ENCODE data around the gene EIF4E1B.

GRCh38 chr5:176662371-176663333, 32.2 kb downstream of the EIF4E1B start:
- no peak for TF ChIP-seq CTCF (IDR thresholded peaks at IDR 0.05)
- no peak for TF ChIP-seq EZH2phosphoT487 (IDR thresholded peaks at IDR 0.05)

Measured in neural progenitor cell (in vitro differentiated cells).